Astrocyte of the spinal cord (primary cell): ENCODE data around the gene NLRP1.

ENCODE experiments used
- DNase-seq: peaks from one replicate; pipeline ENCODE4 v3.0.0; 2011; ENCODE audit warnings: low read depth, low spot score
- H3K4me3 ChIP-seq: 2 replicates; pipeline ENCODE4 v1.5.1; 2011; ENCODE audit warnings: low read depth, mild to moderate bottlenecking, low read length, moderate library complexity
- in situ Hi-C: cut with HindIII; loops from 2 replicates; pipeline ENCODE4 v1.10.0; 2017; ENCODE audit warnings: low sequenced_read_pairs
- TF ChIP-seq, protein P1 (sequence below): IDR thresholded peaks from 2 replicates; pipeline ENCODE4 v1.5.1; 2012; ENCODE audit warnings: low read depth, mild to moderate bottlenecking, low read length, inconsistent platforms

The NLRP1 gene

DNA sequence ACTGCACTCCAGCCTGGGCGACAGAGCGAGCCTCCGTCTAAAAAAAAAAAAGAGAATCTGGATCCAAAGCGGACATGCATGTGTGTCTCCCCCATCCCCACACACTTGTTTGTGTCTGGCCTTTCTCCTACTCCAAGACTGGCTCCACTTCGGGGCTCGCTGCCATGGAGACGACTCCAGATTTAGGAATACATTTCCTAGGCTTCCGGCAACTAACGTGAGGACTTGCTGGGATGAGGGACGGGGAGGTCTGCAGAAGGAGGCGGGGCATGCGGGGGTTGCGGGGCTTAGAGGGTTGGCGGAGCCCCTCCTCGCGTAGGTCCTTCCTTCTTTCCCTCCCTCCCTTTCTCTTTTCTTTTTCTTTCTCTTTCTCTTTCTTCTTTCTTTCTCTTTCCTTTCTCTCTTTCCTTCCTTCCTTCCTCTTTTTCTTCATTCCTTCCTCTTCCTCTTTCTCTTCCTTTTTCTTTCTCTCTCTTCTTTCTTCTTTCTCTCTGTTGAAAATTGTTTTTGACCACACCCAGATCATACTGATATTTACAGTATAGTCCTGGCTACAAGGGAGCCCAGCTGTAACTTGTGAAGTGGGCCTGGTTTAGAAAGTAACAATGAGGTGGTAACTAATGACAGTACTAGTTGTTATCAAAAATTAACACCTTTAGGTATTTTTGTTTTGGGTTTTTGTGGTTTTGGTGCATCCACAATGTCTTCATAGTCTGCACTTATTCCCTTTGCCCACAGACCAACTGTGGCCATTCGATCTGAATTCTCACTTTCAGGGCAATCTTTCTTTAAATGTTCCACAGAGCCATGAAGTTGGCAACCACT, 72.7 kb downstream of the NLRP1 start:
- no peak overlapping the region for H3K4me3 ChIP-seq
- in situ Hi-C loops: no loop called here
- TF ChIP-seq, protein P1, sequence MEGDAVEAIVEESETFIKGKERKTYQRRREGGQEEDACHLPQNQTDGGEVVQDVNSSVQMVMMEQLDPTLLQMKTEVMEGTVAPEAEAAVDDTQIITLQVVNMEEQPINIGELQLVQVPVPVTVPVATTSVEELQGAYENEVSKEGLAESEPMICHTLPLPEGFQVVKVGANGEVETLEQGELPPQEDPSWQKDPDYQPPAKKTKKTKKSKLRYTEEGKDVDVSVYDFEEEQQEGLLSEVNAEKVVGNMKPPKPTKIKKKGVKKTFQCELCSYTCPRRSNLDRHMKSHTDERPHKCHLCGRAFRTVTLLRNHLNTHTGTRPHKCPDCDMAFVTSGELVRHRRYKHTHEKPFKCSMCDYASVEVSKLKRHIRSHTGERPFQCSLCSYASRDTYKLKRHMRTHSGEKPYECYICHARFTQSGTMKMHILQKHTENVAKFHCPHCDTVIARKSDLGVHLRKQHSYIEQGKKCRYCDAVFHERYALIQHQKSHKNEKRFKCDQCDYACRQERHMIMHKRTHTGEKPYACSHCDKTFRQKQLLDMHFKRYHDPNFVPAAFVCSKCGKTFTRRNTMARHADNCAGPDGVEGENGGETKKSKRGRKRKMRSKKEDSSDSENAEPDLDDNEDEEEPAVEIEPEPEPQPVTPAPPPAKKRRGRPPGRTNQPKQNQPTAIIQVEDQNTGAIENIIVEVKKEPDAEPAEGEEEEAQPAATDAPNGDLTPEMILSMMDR: no peak
- no peak for DNase-seq

DNA sequence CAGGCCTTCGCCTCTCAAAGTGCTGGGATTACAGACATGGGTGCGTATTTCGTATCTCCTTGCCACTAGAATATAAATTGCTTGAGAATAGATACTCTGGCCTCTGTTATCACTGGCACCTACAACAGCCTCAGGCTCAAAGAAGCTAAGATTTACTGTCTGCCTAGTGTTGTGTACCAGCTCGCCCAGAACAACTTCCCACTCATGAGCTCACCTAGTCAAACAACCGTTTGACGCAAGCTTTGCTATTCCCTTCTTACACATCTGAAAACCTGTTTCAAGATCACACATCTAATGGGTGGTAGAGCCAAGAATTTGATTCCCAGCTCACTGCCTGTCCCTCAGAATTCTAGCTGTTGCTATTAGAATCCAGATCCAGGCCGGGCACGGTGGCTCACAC, 73.5 kb downstream of the NLRP1 start:
- no peak overlapping the region for H3K4me3 ChIP-seq
- no peak for DNase-seq
- TF ChIP-seq, protein P1: no peak
- in situ Hi-C loops: no loop called here

DNA sequence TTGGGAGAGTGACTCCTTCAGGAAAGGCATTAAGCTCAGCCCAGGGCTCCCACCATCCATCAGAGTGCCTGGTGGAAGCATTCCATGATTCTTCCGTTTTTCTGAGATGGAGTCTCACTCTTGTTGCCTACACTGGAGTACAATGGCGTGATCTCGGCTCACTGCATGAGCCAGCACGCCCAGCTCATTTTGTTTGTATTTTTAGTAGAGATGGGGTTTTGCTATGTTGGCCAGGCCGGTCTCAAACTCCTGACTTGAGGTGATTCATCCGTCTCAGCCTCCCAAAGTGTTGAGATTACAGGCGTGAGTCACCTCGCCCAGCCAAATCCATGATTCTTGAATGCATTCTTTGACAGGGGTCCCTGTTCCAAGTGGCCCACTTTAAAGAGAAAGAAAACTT, 74.8 kb downstream of the NLRP1 start:
- H3K4me3 ChIP-seq: no peak overlapping the region
- DNase-seq: peak; percentile 65
- in situ Hi-C loops: no loop called here
- TF ChIP-seq, protein P1: no peak

DNA sequence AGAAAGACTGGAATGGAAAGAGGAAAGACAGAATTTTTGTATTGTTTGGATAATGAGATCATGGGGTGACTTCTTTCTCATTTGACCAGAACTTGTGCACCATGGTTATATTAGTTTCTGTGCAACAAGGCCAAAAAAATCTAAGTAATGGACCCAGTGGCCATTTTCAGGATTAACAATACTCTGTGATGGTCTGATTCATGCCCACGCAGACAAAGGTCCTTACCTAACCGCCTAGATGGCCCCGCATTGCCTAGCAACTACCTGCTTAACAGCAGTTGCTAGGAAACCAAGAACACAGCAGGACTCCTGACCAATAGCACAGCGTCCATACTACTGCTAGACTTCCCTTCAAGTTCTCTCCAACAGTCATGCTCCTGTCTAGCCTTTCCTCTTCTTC, 75.5 kb downstream of the NLRP1 start:
- no peak overlapping the region for H3K4me3 ChIP-seq
- in situ Hi-C loops: no loop called here
- TF ChIP-seq, protein P1: no peak
- DNase-seq: peak; percentile 88

DNA sequence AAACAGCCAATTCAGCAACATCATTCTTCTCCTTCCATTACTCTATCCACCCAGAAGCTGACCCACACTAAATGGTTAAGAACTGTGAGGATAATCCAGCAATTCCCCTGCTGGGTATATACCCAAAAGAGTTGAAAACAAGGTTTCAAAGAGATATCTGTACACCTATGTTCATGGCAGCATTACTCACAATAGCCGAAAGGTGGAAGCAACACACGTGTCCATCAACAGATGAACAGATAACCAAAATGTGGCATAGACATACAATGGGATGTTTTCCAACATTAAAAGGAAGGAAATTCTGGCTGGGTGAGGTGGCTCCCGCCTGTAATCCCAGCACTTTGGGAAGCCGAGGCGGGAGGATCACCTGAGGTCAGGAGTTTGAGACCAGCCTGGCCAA, 78.0 kb downstream of the NLRP1 start:
- no peak for DNase-seq
- in situ Hi-C loops: no loop called here
- TF ChIP-seq, protein P1: no peak
- no peak overlapping the region for H3K4me3 ChIP-seq

DNA sequence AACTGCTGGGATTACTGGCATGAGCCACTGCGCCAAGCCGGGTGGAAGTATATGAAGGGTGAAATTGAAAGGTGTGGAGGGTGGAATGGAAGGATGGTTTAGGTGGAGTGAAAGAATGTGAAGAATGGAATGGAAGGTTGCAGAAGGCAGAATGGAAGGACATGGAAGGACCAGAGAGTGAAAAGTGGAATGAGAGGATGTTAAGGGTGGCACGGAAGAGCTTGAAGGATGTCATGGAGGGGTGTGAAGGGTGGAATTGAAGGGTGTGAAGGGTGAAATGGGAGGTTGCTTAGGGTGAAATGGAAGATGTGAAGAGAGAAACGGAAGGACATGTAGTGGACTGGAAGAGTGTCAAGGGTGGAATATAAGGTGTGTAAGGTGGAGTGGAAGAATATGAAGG, 81.8 kb downstream of the NLRP1 start:
- TF ChIP-seq, protein P1: no peak
- no peak overlapping the region for H3K4me3 ChIP-seq
- in situ Hi-C loops: no loop called here
- no peak for DNase-seq

DNA sequence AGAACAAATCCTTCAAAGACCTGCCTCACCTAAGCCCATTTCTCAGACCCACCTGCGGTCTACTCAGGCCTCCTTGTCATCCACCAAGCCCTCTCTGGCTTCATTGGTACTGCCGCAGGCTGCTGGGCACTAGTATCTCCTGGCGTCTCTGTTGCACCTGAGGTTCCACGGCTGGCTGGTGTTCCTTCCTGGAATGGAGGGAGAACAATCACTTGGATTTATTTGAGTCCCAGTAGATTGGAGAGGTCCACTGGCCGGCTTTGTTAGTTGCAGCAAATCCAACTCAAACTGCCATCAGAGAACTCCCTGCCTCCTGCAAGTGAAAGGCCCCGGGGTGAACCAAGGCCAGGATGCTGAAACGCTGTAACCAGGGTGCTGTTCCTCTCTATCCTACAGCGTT, 82.6 kb downstream of the NLRP1 start:
- no peak for DNase-seq
- H3K4me3 ChIP-seq: no peak overlapping the region
- in situ Hi-C loops: no loop called here
- TF ChIP-seq, protein P1: no peak
